IMR-90 (cell line): ENCODE measurements around the gene KCNH2. TPM values are rescaled to one million over a fixed set of nuclear protein-coding genes. Genes with fewer than 3 reads are reported as not detected.

Source experiments
- ATAC-seq: fragments of 200-7000 bp; cut with Tn5 transposase; 2 replicates; pipeline ENCODE4 v1.9.1; 2020; ENCODE audit warnings: low read depth, mild to moderate bottlenecking, moderate library complexity
- BruUV-seq: library from RNA; stranded (reverse); fragments of 400-500 nt; replicated peaks from 2 replicates; lab custom pipeline; 2021; lab: Mats Ljungman, UMichigan
- CTCF ChIA-PET: fragments of 300-600 bp; formaldehyde crosslinking; extraction: SDS; loops from one replicate; lab custom pipeline; 2021; ENCODE audit warnings: antibody characterized with exemption; lab: Yijun Ruan, JAX
- POLR2A ChIA-PET: fragments of 300-600 bp; sonication (Branson Sonifier 250); formaldehyde crosslinking; loops from one replicate; lab custom pipeline; 2022; ENCODE audit warnings: antibody characterized with exemption; ENCODE audit not compliant: unreplicated experiment; lab: Charles Lee
- DNase-seq: peaks from one replicate; pipeline ENCODE4 v3.0.0; 2013
- H2AFZ ChIP-seq: replicated peaks from 2 replicates; pipeline ENCODE3; 2013; ENCODE audit warnings: low read length, mild to moderate bottlenecking; ENCODE audit not compliant: poor library complexity
- H2AK5ac ChIP-seq: 2 replicates; pipeline ENCODE4 v1.6.1; 2013; ENCODE audit warnings: low read depth, low read length, inconsistent platforms
- H2AK9ac ChIP-seq: replicated peaks from 2 replicates; pipeline ENCODE3; 2013; ENCODE audit warnings: mild to moderate bottlenecking, low read depth, low read length, moderate library complexity; ENCODE audit not compliant: poor library complexity
- H2BK120ac ChIP-seq: 2 replicates; pipeline ENCODE4 v1.6.1; 2013; ENCODE audit warnings: low read depth, low read length, inconsistent platforms
- H2BK15ac ChIP-seq: 3 replicates; pipeline ENCODE4 v1.6.1; 2013; ENCODE audit warnings: low read depth, low read length, inconsistent platforms
- H2BK20ac ChIP-seq: 2 replicates; pipeline ENCODE4 v1.6.1; 2013; ENCODE audit warnings: low read depth, mild to moderate bottlenecking, inconsistent platforms, low read length, moderate library complexity
- H2BK5ac ChIP-seq: 2 replicates; pipeline ENCODE4 v1.6.1; 2013; ENCODE audit warnings: mild to moderate bottlenecking, low read depth, low read length, inconsistent platforms; ENCODE audit not compliant: poor library complexity, severe bottlenecking
- H3K14ac ChIP-seq: replicated peaks from 2 replicates; pipeline ENCODE4 v1.6.1; 2013; ENCODE audit warnings: low read depth, low read length, inconsistent platforms
- H3K18ac ChIP-seq: 2 replicates; pipeline ENCODE4 v1.6.1; 2013; ENCODE audit warnings: low read depth, low read length, control low read depth
- H3K23ac ChIP-seq: 2 replicates; pipeline ENCODE4 v1.6.1; 2013; ENCODE audit warnings: low read depth, low read length, inconsistent platforms
- H3K27ac ChIP-seq: 2 replicates; pipeline ENCODE4 v1.5.1; 2013; ENCODE audit warnings: mild to moderate bottlenecking, control low read depth, low read length; ENCODE audit not compliant: insufficient read depth
- H3K27me3 ChIP-seq: 2 replicates; pipeline ENCODE4 v1.6.1; 2013; ENCODE audit warnings: low read length; ENCODE audit not compliant: control insufficient read depth, insufficient read depth
- H3K36me3 ChIP-seq: 2 replicates; pipeline ENCODE4 v1.6.1; 2013; ENCODE audit warnings: low read length, mixed read lengths; ENCODE audit not compliant: control insufficient read depth, insufficient read depth
- H3K4ac ChIP-seq: 2 replicates; pipeline ENCODE4 v1.6.1; 2013; ENCODE audit warnings: low read depth, low read length, inconsistent platforms
- H3K4me1 ChIP-seq: 2 replicates; pipeline ENCODE4 v1.6.1; 2013; ENCODE audit warnings: low read length, mixed read lengths; ENCODE audit not compliant: control insufficient read depth, insufficient read depth
- H3K4me2 ChIP-seq: 2 replicates; pipeline ENCODE4 v1.6.1; 2013; ENCODE audit warnings: low read depth, mild to moderate bottlenecking, control low read depth, low read length, moderate library complexity
- H3K4me3 ChIP-seq: 2 replicates; pipeline ENCODE4 v1.5.1; 2013; ENCODE audit warnings: low read depth, mild to moderate bottlenecking, control low read depth, low read length, moderate library complexity; ENCODE audit not compliant: insufficient read depth
- H3K56ac ChIP-seq: 2 replicates; pipeline ENCODE4 v1.6.1; 2013; ENCODE audit warnings: low read length, inconsistent platforms; ENCODE audit not compliant: insufficient read depth; ENCODE audit errors: extremely low read depth
- H3K79me1 ChIP-seq, 2 experiments: 2 replicates each; pipeline ENCODE4 v1.6.1; 2013; ENCODE audit warnings: low read length in 2 of 2, inconsistent platforms in 1 of 2, low read depth in 1 of 2
- H3K9ac ChIP-seq: 2 replicates; pipeline ENCODE4 v1.6.1; 2013; ENCODE audit warnings: low read depth, low read length, control low read depth
- H3K9me1 ChIP-seq: 2 replicates; pipeline ENCODE4 v1.6.1; 2013; ENCODE audit warnings: low read length, inconsistent platforms; ENCODE audit not compliant: insufficient read depth
- H3K9me3 ChIP-seq: 2 replicates; pipeline ENCODE4 v1.6.1; 2013; ENCODE audit warnings: low read length; ENCODE audit not compliant: control insufficient read depth, insufficient read depth
- H4K20me1 ChIP-seq: 2 replicates; pipeline ENCODE4 v1.6.1; 2013; ENCODE audit warnings: low read length, inconsistent platforms; ENCODE audit not compliant: insufficient read depth
- H4K5ac ChIP-seq: 2 replicates; pipeline ENCODE4 v1.6.1; 2013; ENCODE audit warnings: mild to moderate bottlenecking, low read depth, low read length, control low read depth
- H4K8ac ChIP-seq, 2 experiments: 2 replicates each; pipeline ENCODE4 v1.6.1; 2013; ENCODE audit warnings: low read depth in 2 of 2, low read length in 2 of 2, control low read depth in 1 of 2, inconsistent platforms in 1 of 2
- H4K91ac ChIP-seq: 2 replicates; pipeline ENCODE4 v1.6.1; 2013; ENCODE audit warnings: low read depth, low read length, inconsistent platforms; ENCODE audit not compliant: insufficient read depth
- FOS ChIP-seq: fragments of 150-350 bp; IDR thresholded peaks from 2 replicates; pipeline ENCODE4 v1.6.1; 2016; ENCODE audit warnings: low read depth, low read length
- MAFK ChIP-seq: IDR thresholded peaks from 2 replicates; pipeline ENCODE4 v1.6.1; 2012; ENCODE audit warnings: low read depth, low read length, improper control_type of control experiment
- MAZ ChIP-seq: IDR thresholded peaks from 2 replicates; pipeline ENCODE4 v1.6.1; 2012; ENCODE audit warnings: low read depth, mild to moderate bottlenecking, low read length, improper control_type of control experiment, moderate library complexity, borderline replicate concordance
- NFE2L2 ChIP-seq: fragments of 150-350 bp; IDR thresholded peaks from 2 replicates; pipeline ENCODE4 v1.6.1; 2016; ENCODE audit warnings: low read depth, mild to moderate bottlenecking, low read length
- POLR2A ChIP-seq: IDR thresholded peaks from 2 replicates; pipeline ENCODE4 v1.6.1; 2012; ENCODE audit warnings: mild to moderate bottlenecking, low read depth, low read length
- RCOR1 ChIP-seq: IDR thresholded peaks from 2 replicates; pipeline ENCODE4 v1.6.1; 2012; ENCODE audit warnings: mild to moderate bottlenecking, low read length, improper control_type of control experiment; ENCODE audit not compliant: insufficient replicate concordance
- SMC3 ChIP-seq: fragments of 150-350 bp; IDR thresholded peaks from 2 replicates; pipeline ENCODE4 v1.6.1; 2016; ENCODE audit warnings: low read depth, mild to moderate bottlenecking, antibody characterized with exemption, low read length, moderate library complexity
- USF2 ChIP-seq: fragments of 150-350 bp; IDR thresholded peaks from 2 replicates; pipeline ENCODE4 v1.6.1; 2017; ENCODE audit warnings: mild to moderate bottlenecking, antibody characterized with exemption, low read length, low read depth
- WGBS, 2 experiments: methylation state at CpG; one replicate each; pipeline versions ENCODE4 v1.1.5 to v1.1.7; 2013; ENCODE audit warnings: missing lambda C conversion rate in 2 of 2; ENCODE audit not compliant: insufficient read length in 1 of 2; ENCODE audit errors: extremely low coverage in 2 of 2; 5-methylcytosine and 5-hydroxymethylcytosine counted together
- dilution Hi-C: fragments of 300-500 bp; cut with HindIII; formaldehyde crosslinking; loops from one replicate; pipeline ENCODE4 v1.14.3; 2018; ENCODE audit warnings: low sequenced_read_pairs; ENCODE audit not compliant: unreplicated experiment
- in situ Hi-C: fragments of 300-500 bp; cut with MboI; formaldehyde crosslinking; loops from 3 replicates; pipeline ENCODE4 v1.14.3; 2019; ENCODE audit warnings: low sequenced_read_pairs, inconsistent platforms, mixed read lengths
- intact Hi-C: fragments of 100-400 bp; cut with micrococcal nuclease; formaldehyde crosslinking; loops from 2 replicates; pipeline ENCODE4 v1.10.0; 2022
- polyA plus RNA-seq, 3 experiments: library from polyadenylated mRNA; depleted of rRNA; stranded (reverse); fragments of >200 nt; gene quantifications; 2 replicates each; pipeline ENCODE4 v1.2.3, GENCODE V29; 2012; ENCODE audit warnings: low replicate concordance in 1 of 3
- total RNA-seq: library from RNA; depleted of rRNA; stranded (reverse); fragments of >200 nt; gene quantifications from 2 replicates; pipeline ENCODE4 v1.2.3, GENCODE V29; 2012

KCNH2 gene
- total and polyA plus RNA-seq, 2 of the 4 experiments (the other 2 are of a cell fraction) = 0.90 to 2.1 TPM

- Histone ChIP-seq H3K27me3 (no peaks in the 10 kb centered on the region), H3K4me2 (no peak overlapping the region; the same call in 1 of the 2 replicates), H2BK120ac (no peak overlapping the region), H2BK5ac (no peak overlapping the region), H3K9me3 (no peaks in the 10 kb centered on the region), H2BK20ac (no peak overlapping the region), H3K9ac (no peak overlapping the region), H3K36me3 (peaks cover 12% of the 10 kb centered on the region; the same call in 1 of the 2 replicates), H3K9me1 (no peaks in the 10 kb centered on the region), H3K23ac (no peak overlapping the region), H3K4me1 (peaks cover 11% of the 10 kb centered on the region; the same call in 1 of the 2 replicates), H3K4me3 (no peak overlapping the region), H3K4ac (no peak overlapping the region), H3K79me1 (no peaks in the 10 kb centered on the region), H3K14ac (no peak overlapping the region), H2BK15ac (no peak overlapping the region), H3K27ac (no peak overlapping the region), H4K5ac (no peak overlapping the region), H3K18ac (no peak overlapping the region), H4K8ac (no peak overlapping the region), H2AK9ac (no peak overlapping the region), H4K91ac (no peak overlapping the region), H4K20me1 (no peaks in the 10 kb centered on the region; the same call in 1 of the 2 replicates), H2AFZ (no peak overlapping the region), H2AK5ac (no peak overlapping the region), H3K56ac (no peak overlapping the region)
- ChIA-PET POLR2A (no interaction called here), CTCF (interaction anchor here (1.1 to 1.5 kb wide), 2 partner anchors 10 to 55 kb away, joined by 3 to 5 read pairs; no protein-coding TSS in a partner anchor)
- DNase-seq (no peak), ATAC-seq (no peak)
- dilution Hi-C loops (no loop called here), intact Hi-C loops (no loop called here), in situ Hi-C loops (no loop called here)
- TF ChIP-seq RCOR1 = no peak
- no peak for TF ChIP-seq SMC3
- TF ChIP-seq NFE2L2 = no peak
- TF ChIP-seq MAFK = no peak
- TF ChIP-seq POLR2A = no peak
- TF ChIP-seq MAZ = no peak
- TF ChIP-seq FOS = no peak
- no peak for TF ChIP-seq USF2
- 92% methylated on average over 8 of the region's 17 CpGs; no CpG with 5 or more reads in 1 of the 2 experiments for WGBS, 2 experiments
- no TSS peak for BruUV-seq
These were observed 24.8 kb downstream of the KCNH2 start for GRCh38 chr7:150953061-150953997.
